Epithelial cell of proximal tubule (primary cell): ENCODE measurements around the gene CACNA2D1. TPM values are rescaled to one million over a fixed set of nuclear protein-coding genes. Genes with fewer than 3 reads are reported as not detected.
A peak's percentile ranks its signal among the peaks of the same experiment; 100 is the strongest.

Experiments used
- DNase-seq: peaks from one replicate; pipeline ENCODE4 v3.0.0-alpha.2; 2011; ENCODE audit warnings: low read depth
- H3K4me3 ChIP-seq: 2 replicates; pipeline ENCODE4 v1.5.1; 2011; ENCODE audit warnings: low read depth, mild to moderate bottlenecking, low read length
- total RNA-seq: library from RNA; depleted of rRNA; stranded (reverse); fragments of >200 nt; gene quantifications from 2 replicates; pipeline ENCODE4 v1.2.3, GENCODE V29; 2015
- TF ChIP-seq, protein P1 (sequence below): conservative IDR thresholded peaks from 2 replicates; pipeline ENCODE4 v1.5.1; 2012; ENCODE audit warnings: low read depth, mild to moderate bottlenecking, low read length

CACNA2D1 gene
- total RNA-seq, 1 donor from 2014 or later: 6.1 TPM

DNA sequence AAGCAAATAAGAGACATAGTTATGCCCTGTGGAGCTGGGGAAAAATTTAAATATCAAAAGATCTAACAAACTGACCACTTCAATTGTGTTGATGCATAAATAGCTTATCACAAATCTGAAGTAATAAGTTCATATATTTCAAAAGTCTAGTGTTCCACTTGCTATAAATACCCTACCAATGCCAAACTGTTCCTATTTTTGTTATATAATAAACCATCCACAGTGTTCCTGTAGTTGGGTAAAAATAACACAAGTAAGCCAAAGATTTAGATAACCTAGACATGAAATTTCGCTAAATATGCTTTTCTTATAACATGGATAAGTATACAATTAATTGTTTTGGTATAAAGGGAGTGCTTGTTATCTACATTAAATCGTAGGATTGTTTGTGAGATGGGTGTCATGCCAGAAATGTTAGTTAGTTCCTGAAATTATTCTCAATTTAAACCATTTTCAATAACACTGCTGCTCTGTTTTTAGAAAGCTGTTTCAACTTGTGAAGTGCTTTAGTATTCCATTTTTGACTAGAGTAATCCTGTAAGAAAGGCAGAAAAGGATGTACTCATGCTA, 85.5 kb downstream of the CACNA2D1 start:
- H3K4me3 ChIP-seq: no peak overlapping the region
- TF ChIP-seq, protein P1, sequence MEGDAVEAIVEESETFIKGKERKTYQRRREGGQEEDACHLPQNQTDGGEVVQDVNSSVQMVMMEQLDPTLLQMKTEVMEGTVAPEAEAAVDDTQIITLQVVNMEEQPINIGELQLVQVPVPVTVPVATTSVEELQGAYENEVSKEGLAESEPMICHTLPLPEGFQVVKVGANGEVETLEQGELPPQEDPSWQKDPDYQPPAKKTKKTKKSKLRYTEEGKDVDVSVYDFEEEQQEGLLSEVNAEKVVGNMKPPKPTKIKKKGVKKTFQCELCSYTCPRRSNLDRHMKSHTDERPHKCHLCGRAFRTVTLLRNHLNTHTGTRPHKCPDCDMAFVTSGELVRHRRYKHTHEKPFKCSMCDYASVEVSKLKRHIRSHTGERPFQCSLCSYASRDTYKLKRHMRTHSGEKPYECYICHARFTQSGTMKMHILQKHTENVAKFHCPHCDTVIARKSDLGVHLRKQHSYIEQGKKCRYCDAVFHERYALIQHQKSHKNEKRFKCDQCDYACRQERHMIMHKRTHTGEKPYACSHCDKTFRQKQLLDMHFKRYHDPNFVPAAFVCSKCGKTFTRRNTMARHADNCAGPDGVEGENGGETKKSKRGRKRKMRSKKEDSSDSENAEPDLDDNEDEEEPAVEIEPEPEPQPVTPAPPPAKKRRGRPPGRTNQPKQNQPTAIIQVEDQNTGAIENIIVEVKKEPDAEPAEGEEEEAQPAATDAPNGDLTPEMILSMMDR: no peak

DNA sequence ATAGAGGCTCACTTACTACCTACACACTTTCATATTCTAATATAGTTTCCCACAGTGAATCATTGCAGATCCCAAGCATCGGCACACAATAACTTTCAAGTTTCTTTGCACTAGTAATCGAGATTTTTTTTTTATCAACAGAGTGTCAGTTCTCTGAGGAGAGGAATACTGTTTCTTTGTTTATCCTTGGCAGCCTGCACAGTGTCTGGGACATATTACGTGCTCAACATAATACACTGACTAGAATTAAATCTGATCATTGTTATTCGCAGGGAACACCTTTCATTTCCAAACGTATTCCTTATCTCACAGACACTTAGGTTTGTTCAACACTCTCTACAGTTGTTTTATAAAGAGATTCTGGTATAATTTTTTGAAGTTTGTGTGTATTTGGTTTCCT, 95.3 kb downstream of the CACNA2D1 start:
- TF ChIP-seq, protein P1: no peak
- DNase-seq: no peak

More for the DNA sequence above, 85.5 kb downstream of the CACNA2D1 start:
- no peak for DNase-seq

DNA sequence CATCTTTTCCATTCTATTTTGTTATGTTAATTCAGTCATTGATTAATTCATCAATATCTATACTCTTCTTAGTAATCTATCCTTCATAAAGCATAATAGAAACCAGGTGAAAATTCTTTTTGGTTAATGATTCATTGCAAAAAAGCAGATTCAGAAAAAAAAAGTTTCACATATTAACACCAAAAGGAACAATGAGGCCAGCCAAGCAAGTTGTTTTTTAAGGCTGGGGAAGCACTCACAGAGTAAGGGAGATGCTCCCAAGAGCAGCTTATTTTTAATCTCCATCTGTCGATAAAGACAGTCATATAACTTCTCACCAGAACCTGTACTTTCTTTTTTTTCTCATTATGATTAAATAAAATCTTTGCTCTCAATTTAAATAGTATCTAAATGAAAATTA, 95.8 kb downstream of the CACNA2D1 start:
- no peak overlapping the region for H3K4me3 ChIP-seq
- TF ChIP-seq, protein P1: no peak
- no peak for DNase-seq

More for the DNA sequence above, 95.3 kb downstream of the CACNA2D1 start:
- no peak overlapping the region for H3K4me3 ChIP-seq

DNA sequence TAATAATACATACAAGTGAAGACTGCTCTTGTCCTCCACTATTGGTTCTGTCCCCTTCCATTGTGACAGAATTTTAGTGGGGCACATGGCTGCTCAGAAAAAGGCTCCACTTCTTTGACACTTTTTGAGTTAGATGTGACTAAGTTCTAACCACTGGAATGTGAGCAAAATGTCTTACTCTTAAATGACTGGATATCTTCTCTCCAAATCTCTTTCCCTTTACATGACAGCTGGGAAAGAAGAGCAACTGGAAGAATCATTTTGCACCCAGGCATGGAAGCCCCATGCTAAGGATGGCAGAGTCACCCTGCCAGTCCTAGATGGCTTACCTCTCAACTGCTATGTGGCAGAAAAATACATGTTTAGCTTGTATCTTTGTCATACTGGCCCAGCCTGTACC, 97.7 kb downstream of the CACNA2D1 start:
- DNase-seq: no peak
- TF ChIP-seq, protein P1: no peak
- no peak overlapping the region for H3K4me3 ChIP-seq

DNA sequence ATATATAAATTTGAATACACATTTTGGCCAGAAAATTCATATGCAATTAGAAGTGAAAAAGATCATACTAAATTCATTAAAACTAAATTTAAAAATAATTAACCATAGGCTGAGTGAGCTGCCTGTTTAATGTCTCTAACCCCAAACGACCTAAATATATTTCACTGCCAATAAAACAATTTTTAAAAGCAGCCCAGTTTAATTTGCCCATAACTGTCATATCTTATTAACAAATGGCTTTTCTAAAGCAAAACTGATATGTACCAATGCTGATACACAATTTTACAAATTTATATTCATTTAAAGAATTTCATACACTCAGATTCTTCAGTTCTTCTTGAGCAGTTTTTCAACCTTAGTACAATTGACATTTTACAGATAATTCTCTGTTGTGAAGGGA, 99.9 kb downstream of the CACNA2D1 start:
- TF ChIP-seq, protein P1: no peak
- no peak overlapping the region for H3K4me3 ChIP-seq
- DNase-seq: no peak

DNA sequence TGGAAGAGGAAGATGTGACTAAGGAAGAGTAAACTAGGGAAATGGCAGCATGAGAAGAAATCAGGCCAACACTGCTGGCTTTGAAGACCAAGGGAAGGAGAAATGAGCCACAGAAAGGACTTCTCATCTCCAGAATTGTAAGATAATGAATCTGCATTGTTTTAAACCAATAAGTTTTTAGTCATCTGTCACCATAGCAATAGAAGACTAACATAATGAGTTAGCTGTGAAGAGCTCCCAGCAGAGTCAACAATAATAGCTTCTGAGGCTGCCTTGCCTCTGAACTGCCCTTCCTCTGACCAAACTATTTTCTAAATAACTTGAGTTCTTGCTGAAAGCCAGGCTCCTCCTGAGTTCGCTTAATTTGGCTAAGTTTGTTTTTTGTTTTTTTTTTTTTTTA, 103.6 kb downstream of the CACNA2D1 start:
- no peak overlapping the region for H3K4me3 ChIP-seq
- no peak for DNase-seq
- TF ChIP-seq, protein P1: no peak

DNA sequence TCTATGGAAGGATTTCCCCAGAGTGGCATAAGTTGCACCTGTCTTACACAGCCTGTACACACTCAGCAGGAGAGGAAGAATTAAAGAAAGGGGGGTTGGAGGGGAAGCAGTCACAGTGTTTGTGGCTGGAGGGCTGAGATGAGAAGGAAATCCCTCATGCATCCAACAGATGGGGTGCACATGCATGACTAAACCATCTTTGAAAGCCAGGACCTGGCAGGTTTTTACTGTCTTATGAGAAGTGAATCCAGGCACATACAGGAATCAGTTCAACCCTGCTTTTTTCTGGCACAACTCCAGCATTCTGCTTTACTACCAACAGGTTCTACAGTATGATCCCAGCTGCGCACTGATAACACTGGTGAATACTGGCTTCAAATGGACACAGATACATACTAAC, 107.7 kb downstream of the CACNA2D1 start:
- no peak overlapping the region for H3K4me3 ChIP-seq
- no peak for DNase-seq
- TF ChIP-seq, protein P1: peak; percentile 5
